ENCODE results near the gene OXNAD1. TPM values are rescaled to one million over a fixed set of nuclear protein-coding genes. Genes with fewer than 3 reads are reported as not detected.

Gene OXNAD1
- total and polyA plus RNA-seq, 9 donors = 4.0 to 16.3 (median 11.5) TPM

DNA sequence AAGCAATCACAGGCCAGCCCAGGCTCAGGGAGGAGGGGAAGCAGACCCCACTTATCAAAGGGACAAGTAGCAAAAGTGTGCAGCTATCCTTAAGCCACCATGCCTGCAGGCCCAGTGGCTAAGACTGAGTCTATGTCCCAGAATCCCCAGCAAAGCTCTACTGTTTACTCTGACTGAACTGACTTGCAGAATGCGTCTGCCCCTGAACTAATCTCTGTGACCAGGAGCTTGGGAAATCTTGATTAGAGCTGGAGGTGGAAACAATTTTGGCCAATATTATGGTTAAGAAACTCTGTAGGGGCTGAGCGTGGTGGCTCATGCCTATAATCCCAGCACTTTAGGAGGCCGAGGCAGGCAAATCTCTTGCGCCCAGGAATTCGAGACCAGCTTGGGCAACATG is 22.8 kb upstream of the OXNAD1 start:
- Histone ChIP-seq H3K27me3 (no peaks in the 10 kb centered on the region), H3K27ac (peak overlapping the region in 1 of 2 donors; percentile 67), H3K36me3 (no peaks in the 10 kb centered on the region), H3K9me3 (no peaks in the 10 kb centered on the region), H3K4me3 (no peak overlapping the region), H3K4me1 (ENCODE audit: insufficient read depth) (peaks cover 14% of the 10 kb centered on the region)
- no peak for DNase-seq
- intact Hi-C loops (cut with DNase I) = loop anchor here in 3 of 4 donors (5.0 to 10.0 kb wide), 5 partner anchors 185 to 617 kb away; no protein-coding TSS in a partner anchor
- 96 to 100% (median 97%) methylated on average over 5 of the region's 5 CpGs for WGBS, 3 donors
- TF ChIP-seq POLR2A (IDR thresholded peaks at IDR 0.05) (no peak), EP300 (IDR thresholded peaks at IDR 0.05) (no peak)
- TF ChIP-seq, protein P1, sequence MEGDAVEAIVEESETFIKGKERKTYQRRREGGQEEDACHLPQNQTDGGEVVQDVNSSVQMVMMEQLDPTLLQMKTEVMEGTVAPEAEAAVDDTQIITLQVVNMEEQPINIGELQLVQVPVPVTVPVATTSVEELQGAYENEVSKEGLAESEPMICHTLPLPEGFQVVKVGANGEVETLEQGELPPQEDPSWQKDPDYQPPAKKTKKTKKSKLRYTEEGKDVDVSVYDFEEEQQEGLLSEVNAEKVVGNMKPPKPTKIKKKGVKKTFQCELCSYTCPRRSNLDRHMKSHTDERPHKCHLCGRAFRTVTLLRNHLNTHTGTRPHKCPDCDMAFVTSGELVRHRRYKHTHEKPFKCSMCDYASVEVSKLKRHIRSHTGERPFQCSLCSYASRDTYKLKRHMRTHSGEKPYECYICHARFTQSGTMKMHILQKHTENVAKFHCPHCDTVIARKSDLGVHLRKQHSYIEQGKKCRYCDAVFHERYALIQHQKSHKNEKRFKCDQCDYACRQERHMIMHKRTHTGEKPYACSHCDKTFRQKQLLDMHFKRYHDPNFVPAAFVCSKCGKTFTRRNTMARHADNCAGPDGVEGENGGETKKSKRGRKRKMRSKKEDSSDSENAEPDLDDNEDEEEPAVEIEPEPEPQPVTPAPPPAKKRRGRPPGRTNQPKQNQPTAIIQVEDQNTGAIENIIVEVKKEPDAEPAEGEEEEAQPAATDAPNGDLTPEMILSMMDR (IDR thresholded peaks at IDR 0.05) = no peak

DNA sequence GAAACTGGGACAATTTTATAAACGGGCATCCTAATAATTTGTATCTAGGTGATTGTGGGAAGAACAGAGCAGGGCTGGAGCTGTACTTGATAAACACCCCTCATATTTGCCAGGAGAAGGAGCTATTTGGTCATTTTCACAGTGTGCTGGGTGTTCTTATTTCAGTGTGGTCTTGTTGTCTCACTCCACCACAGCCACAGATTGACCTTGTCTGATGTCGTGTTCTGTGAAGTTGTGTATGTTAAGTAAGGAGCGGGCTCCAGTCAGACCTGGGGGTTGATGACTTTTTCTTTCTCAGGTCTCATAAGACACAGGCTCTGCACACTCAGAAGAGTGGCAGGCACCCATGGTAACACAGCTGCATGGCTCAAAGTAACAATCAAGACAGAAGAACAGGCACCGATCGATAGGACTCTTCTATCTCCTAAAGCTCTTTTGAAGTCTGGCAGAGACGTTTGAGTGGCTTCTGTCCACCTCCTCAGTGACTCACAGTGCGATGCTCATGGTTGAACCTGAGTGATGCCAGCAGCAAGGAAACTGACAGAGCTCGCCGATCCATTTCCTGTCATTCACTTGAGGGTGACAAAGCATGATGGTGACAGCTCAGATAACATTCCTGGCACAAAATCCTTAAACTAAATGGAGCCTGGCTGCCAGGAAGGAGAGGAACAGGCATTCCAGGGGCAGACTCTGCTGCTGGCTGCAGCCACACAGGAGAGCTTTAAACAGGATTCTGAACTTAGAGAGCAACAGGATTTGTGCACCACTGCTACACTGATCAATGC is 21.1 kb upstream of the OXNAD1 start:
- no peaks in the 10 kb centered on the region for H3K27me3 ChIP-seq
- TF ChIP-seq POLR2A (IDR thresholded peaks at IDR 0.05) = no peak
- TF ChIP-seq, protein P1 (IDR thresholded peaks at IDR 0.05) = no peak
- no peak for TF ChIP-seq EP300 (IDR thresholded peaks at IDR 0.05)
- H3K4me1 ChIP-seq (ENCODE audit: insufficient read depth) = peaks cover 6% of the 10 kb centered on the region
- no peaks in the 10 kb centered on the region for H3K36me3 ChIP-seq
- 58 to 68% (median 66%) methylated on average over 9 of the region's 9 CpGs for WGBS, 3 donors
- H3K4me3 ChIP-seq = no peak overlapping the region
- intact Hi-C loops (cut with DNase I) = loop anchor here in 3 of 4 donors (5.0 to 10.0 kb wide), 5 partner anchors 187 to 619 kb away; no protein-coding TSS in a partner anchor
- H3K9me3 ChIP-seq = no peaks in the 10 kb centered on the region
- no peak overlapping the region for H3K27ac ChIP-seq
- DNase-seq = no peak

DNA sequence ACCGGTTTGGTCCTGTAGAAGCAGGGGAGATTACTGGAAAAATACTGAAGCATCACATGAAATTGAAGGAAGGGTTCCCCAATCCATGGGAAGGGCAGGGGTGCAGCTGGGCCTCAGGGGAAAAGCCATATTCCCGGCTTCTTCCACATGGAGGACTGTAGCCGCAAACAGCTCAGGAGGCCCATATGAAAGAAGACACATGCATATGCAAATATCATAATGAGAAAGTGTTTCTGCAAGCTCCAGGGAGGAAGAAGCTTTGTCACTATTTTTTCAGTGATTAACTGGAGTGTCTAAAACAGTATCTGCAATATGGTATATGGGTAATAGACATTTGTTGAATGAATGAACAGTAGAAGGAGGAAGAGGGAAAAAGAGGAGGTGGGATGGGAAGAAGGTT is 19.4 kb upstream of the OXNAD1 start:
- H3K4me3 ChIP-seq = no peak overlapping the region
- no peak for DNase-seq
- no peaks in the 10 kb centered on the region for H3K27me3 ChIP-seq
- H3K9me3 ChIP-seq = no peaks in the 10 kb centered on the region
- H3K27ac ChIP-seq = no peak overlapping the region
- 96% methylated on average over 3 of the region's 3 CpGs for WGBS, 3 donors
- no peaks in the 10 kb centered on the region for H3K36me3 ChIP-seq
- TF ChIP-seq EP300 (IDR thresholded peaks at IDR 0.05) (no peak), POLR2A (IDR thresholded peaks at IDR 0.05) (no peak)
- TF ChIP-seq, protein P1 (IDR thresholded peaks at IDR 0.05) = no peak
- H3K4me1 ChIP-seq (ENCODE audit: insufficient read depth) = peaks cover 4% of the 10 kb centered on the region
- intact Hi-C loops (cut with DNase I) = loop anchor here (5.0 to 10.0 kb wide), 7 partner anchors 193 to 621 kb away; no protein-coding TSS in a partner anchor

DNA sequence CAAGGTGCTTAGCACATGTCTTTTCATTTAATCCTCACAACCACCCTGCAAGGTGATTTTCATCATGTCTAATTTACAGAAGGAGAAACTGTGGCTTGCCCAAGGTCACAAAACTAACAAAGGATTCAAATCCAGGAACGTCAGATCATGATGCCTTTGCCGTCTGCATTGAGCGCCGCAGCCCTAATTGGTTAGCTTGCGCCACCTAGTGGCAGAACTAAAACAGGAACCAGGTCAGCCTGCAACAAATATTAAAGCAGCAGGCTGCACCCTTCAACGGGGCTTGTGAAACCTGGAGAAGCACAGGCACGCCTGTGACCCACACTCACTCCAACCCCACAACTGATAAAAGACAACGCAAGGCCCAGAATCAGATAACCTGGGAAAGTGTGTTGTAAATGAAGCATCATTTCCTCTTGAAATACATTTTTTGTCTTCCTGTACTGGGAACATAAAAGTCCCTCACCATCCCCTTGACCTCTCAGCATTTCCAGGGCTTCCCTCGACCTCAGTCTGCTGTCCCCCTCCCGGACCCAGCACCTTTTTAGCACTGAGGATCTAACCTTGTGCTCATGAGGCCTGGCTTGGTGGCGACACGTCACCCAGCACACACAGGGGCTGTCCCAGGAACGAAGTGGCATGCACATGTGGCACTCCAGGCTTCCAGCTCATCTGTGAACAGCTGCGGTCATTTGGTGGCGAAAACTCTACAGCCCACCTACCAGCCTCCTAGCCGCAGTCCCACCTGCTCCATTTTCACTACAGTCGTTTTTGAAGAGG is 17.5 kb upstream of the OXNAD1 start:
- WGBS, 3 donors = 22 to 32% (median 26%) methylated on average over 17 of the region's 17 CpGs
- no peak overlapping the region for H3K27ac ChIP-seq
- no peaks in the 10 kb centered on the region for H3K36me3 ChIP-seq
- H3K4me3 ChIP-seq = no peak overlapping the region
- H3K4me1 ChIP-seq (ENCODE audit: insufficient read depth) = peaks cover 8% of the 10 kb centered on the region
- intact Hi-C loops (cut with DNase I) = loop anchor here (5.0 to 10.0 kb wide), 7 partner anchors 195 to 623 kb away; no protein-coding TSS in a partner anchor
- peak; percentile 80 to 89 (median 81) for DNase-seq
- H3K27me3 ChIP-seq = no peaks in the 10 kb centered on the region
- no peaks in the 10 kb centered on the region for H3K9me3 ChIP-seq
- TF ChIP-seq POLR2A (IDR thresholded peaks at IDR 0.05) = no peak
- TF ChIP-seq, protein P1 (IDR thresholded peaks at IDR 0.05) = peak; percentile 89 to 93 (median 91)
- TF ChIP-seq EP300 (IDR thresholded peaks at IDR 0.05) = no peak
